Choroid plexus epithelial cell (primary cell): ENCODE measurements around the gene TMEM170B.

ENCODE experiments used
- DNase-seq: peaks from one replicate; pipeline ENCODE4 v3.0.0-alpha.2; 2010; ENCODE audit warnings: low read depth
- H3K4me3 ChIP-seq: 2 replicates; pipeline ENCODE4 v1.5.1; 2011; ENCODE audit warnings: low read depth, mild to moderate bottlenecking, control low read depth, low read length, moderate library complexity
- CTCF ChIP-seq: conservative IDR thresholded peaks from 2 replicates; pipeline ENCODE4 v1.5.1; 2011; ENCODE audit warnings: low read depth, mild to moderate bottlenecking, control low read depth, inconsistent platforms, low read length, moderate library complexity

The TMEM170B gene

GRCh38 chr6:11596640-11597237 lies 59.2 kb downstream of the TMEM170B start:
- no peak overlapping the region for H3K4me3 ChIP-seq
- no peak for TF ChIP-seq CTCF
- DNase-seq = no peak

- H3K4me3 ChIP-seq = no peak overlapping the region
- no peak for DNase-seq
- no peak for TF ChIP-seq CTCF
These were observed 61.1 kb downstream of the TMEM170B start for GRCh38 chr6:11598687-11599086.

- DNase-seq = no peak
- no peak for TF ChIP-seq CTCF
- H3K4me3 ChIP-seq = no peak overlapping the region
These were observed 62.7 kb downstream of the TMEM170B start for GRCh38 chr6:11600251-11600650.

- no peak overlapping the region for H3K4me3 ChIP-seq
- no peak for DNase-seq
- TF ChIP-seq CTCF = no peak
These were observed 64.4 kb downstream of the TMEM170B start for GRCh38 chr6:11601776-11602605.

GRCh38 chr6:11604215-11604614 lies 66.7 kb downstream of the TMEM170B start:
- no peak for TF ChIP-seq CTCF
- H3K4me3 ChIP-seq = no peak overlapping the region
- no peak for DNase-seq

GRCh38 chr6:11604836-11605506 lies 67.4 kb downstream of the TMEM170B start:
- no peak for TF ChIP-seq CTCF
- no peak for DNase-seq
- H3K4me3 ChIP-seq = no peak overlapping the region
